Activated T-cell treated with anti-CD3 and anti-CD28 coated beads, Interleukin-2, amount 50 U/mL, for 72 hours (primary cell): Measurements from ENCODE around the gene CAGE1. TPM values are rescaled to one million over a fixed set of nuclear protein-coding genes. Genes with fewer than 3 reads are reported as not detected.

Source experiments
- ATAC-seq, 2 donors: fragments of 150-1000 bp; cut with Tn5 transposase; replicated peaks in 1 of 2; 2 replicates each; pipeline ENCODE4 v1.10.0; 2021; ENCODE audit warnings: moderate library complexity in 2 of 2, mild to moderate bottlenecking in 1 of 2
- DNase-seq, 2 donors: peaks; one replicate each; pipeline ENCODE4 v3.0.0; 2021 to 2022; ENCODE audit warnings: mixed read lengths in 1 of 2
- H3K27ac Mint-ChIP-seq: one replicate; pipeline ENCODE4 v1.8.0; 2022; ENCODE audit warnings: mild to moderate bottlenecking, moderate library complexity, mixed read lengths
- H3K27me3 Mint-ChIP-seq: one replicate; pipeline ENCODE4 v1.8.0; 2022; ENCODE audit warnings: low read depth, mixed read lengths
- H3K36me3 Mint-ChIP-seq, 2 donors: one replicate each; pipeline ENCODE4 v1.8.0; 2022; ENCODE audit warnings: mixed read lengths in 2 of 2, mild to moderate bottlenecking in 1 of 2; ENCODE audit not compliant: insufficient read depth in 2 of 2
- H3K4me1 Mint-ChIP-seq: one replicate; pipeline ENCODE4 v1.8.0; 2022; ENCODE audit warnings: low read depth, mixed read lengths
- H3K4me3 Mint-ChIP-seq, 2 donors: one replicate each; pipeline ENCODE4 v1.8.0; 2022; ENCODE audit warnings: mild to moderate bottlenecking in 2 of 2, mixed read lengths in 2 of 2, moderate library complexity in 2 of 2
- H3K9me3 Mint-ChIP-seq, 2 donors: one replicate each; pipeline ENCODE4 v1.8.0; 2022; ENCODE audit warnings: mixed read lengths in 2 of 2
- total RNA-seq, 2 donors: library from RNA; stranded (reverse); gene quantifications; one replicate each; pipeline ENCODE4 v1.2.3, GENCODE V29; 2022

Gene CAGE1
- total RNA-seq, 2 donors from 2014 or later = 0.25 to 0.31 TPM

GRCh38 chr6:7307533-7307932 lies 82.0 kb downstream of the CAGE1 start:
- H3K4me3 Mint-ChIP-seq = peak overlapping the region in 1 of 2 donors; percentile 39
- ATAC-seq = no peak
- H3K36me3 Mint-ChIP-seq = peaks cover 28 to 57% of the 10 kb centered on the region in 2 donors
- peaks cover 51% of the 10 kb centered on the region for H3K4me1 Mint-ChIP-seq
- no peaks in the 10 kb centered on the region for H3K27me3 Mint-ChIP-seq
- peaks cover 1 to 3% of the 10 kb centered on the region in 2 donors for H3K9me3 Mint-ChIP-seq
- DNase-seq = no peak
- H3K27ac Mint-ChIP-seq = peak overlapping the region; percentile 76

- Mint-ChIP-seq H3K9me3 (peaks cover under 1 to 3% of the 10 kb centered on the region in 2 donors), H3K27me3 (no peaks in the 10 kb centered on the region), H3K27ac (peak overlapping the region; percentile 71), H3K4me3 (peak overlapping the region in 1 of 2 donors; percentile 7), H3K36me3 (peaks cover 25 to 67% of the 10 kb centered on the region in 2 donors), H3K4me1 (peaks cover 46% of the 10 kb centered on the region)
- DNase-seq = no peak
- no peak for ATAC-seq
Measured at GRCh38 chr6:7304821-7305220, 84.7 kb downstream of the CAGE1 start.

- Mint-ChIP-seq H3K27ac (no peak overlapping the region), H3K27me3 (no peaks in the 10 kb centered on the region), H3K9me3 (no peaks in the 10 kb centered on the region), H3K4me3 (no peak overlapping the region), H3K36me3 (peaks cover 15 to 57% of the 10 kb centered on the region in 2 donors), H3K4me1 (peaks cover 24% of the 10 kb centered on the region)
- ATAC-seq (no peak), DNase-seq (no peak)
Measured at GRCh38 chr6:7301702-7302101, 87.8 kb downstream of the CAGE1 start.

- Mint-ChIP-seq H3K4me1 (peaks cover 32% of the 10 kb centered on the region), H3K36me3 (peaks cover 15 to 62% of the 10 kb centered on the region in 2 donors), H3K4me3 (no peak overlapping the region), H3K9me3 (no peaks in the 10 kb centered on the region), H3K27me3 (no peaks in the 10 kb centered on the region), H3K27ac (no peak overlapping the region)
- ATAC-seq (no peak), DNase-seq (no peak)
Measured at GRCh38 chr6:7300926-7301325, 88.6 kb downstream of the CAGE1 start.

GRCh38 chr6:7298113-7298512 lies 91.4 kb downstream of the CAGE1 start:
- Mint-ChIP-seq H3K27me3 (no peaks in the 10 kb centered on the region), H3K4me3 (no peak overlapping the region), H3K9me3 (no peaks in the 10 kb centered on the region), H3K27ac (no peak overlapping the region), H3K36me3 (peaks cover 9 to 44% of the 10 kb centered on the region in 2 donors), H3K4me1 (peaks cover 20% of the 10 kb centered on the region)
- no peak for ATAC-seq
- no peak for DNase-seq

- no peak for ATAC-seq
- no peak overlapping the region for H3K27ac Mint-ChIP-seq
- no peaks in the 10 kb centered on the region for H3K27me3 Mint-ChIP-seq
- no peak for DNase-seq
- no peak overlapping the region for H3K4me3 Mint-ChIP-seq
- H3K36me3 Mint-ChIP-seq = peaks cover 10 to 42% of the 10 kb centered on the region in 2 donors
- no peaks in the 10 kb centered on the region for H3K9me3 Mint-ChIP-seq
- peaks cover 20% of the 10 kb centered on the region for H3K4me1 Mint-ChIP-seq
Measured at GRCh38 chr6:7296602-7297001, 92.9 kb downstream of the CAGE1 start.

GRCh38 chr6:7295916-7296315 lies 93.6 kb downstream of the CAGE1 start:
- H3K36me3 Mint-ChIP-seq = peaks cover 6 to 35% of the 10 kb centered on the region in 2 donors
- no peaks in the 10 kb centered on the region for H3K9me3 Mint-ChIP-seq
- peaks cover 15% of the 10 kb centered on the region for H3K4me1 Mint-ChIP-seq
- no peaks in the 10 kb centered on the region for H3K27me3 Mint-ChIP-seq
- H3K27ac Mint-ChIP-seq = no peak overlapping the region
- no peak overlapping the region for H3K4me3 Mint-ChIP-seq
- ATAC-seq (no peak), DNase-seq (no peak)

- no peak for DNase-seq
- H3K4me1 Mint-ChIP-seq = peaks cover 12% of the 10 kb centered on the region
- no peaks in the 10 kb centered on the region for H3K27me3 Mint-ChIP-seq
- no peak for ATAC-seq
- H3K4me3 Mint-ChIP-seq = no peak overlapping the region
- H3K9me3 Mint-ChIP-seq = no peaks in the 10 kb centered on the region
- H3K36me3 Mint-ChIP-seq = peaks cover 2 to 33% of the 10 kb centered on the region in 2 donors
- peak overlapping the region; percentile 52 for H3K27ac Mint-ChIP-seq
Measured at GRCh38 chr6:7292596-7293255, 96.8 kb downstream of the CAGE1 start.

- Mint-ChIP-seq H3K9me3 (no peaks in the 10 kb centered on the region), H3K4me1 (no peaks in the 10 kb centered on the region), H3K4me3 (no peak overlapping the region), H3K36me3 (peaks cover 2 to 30% of the 10 kb centered on the region in 2 donors), H3K27me3 (no peaks in the 10 kb centered on the region), H3K27ac (no peak overlapping the region)
- DNase-seq (no peak), ATAC-seq (no peak)
Measured at GRCh38 chr6:7290079-7290478, 99.5 kb downstream of the CAGE1 start.

- peaks cover 25% of the 10 kb centered on the region for H3K4me1 Mint-ChIP-seq
- no peak overlapping the region for H3K4me3 Mint-ChIP-seq
- peaks cover 2 to 25% of the 10 kb centered on the region in 2 donors for H3K36me3 Mint-ChIP-seq
- H3K27me3 Mint-ChIP-seq = no peaks in the 10 kb centered on the region
- H3K9me3 Mint-ChIP-seq = no peaks in the 10 kb centered on the region
- ATAC-seq = no peak
- no peak overlapping the region for H3K27ac Mint-ChIP-seq
- no peak for DNase-seq
Measured at GRCh38 chr6:7285416-7285815, 104.1 kb downstream of the CAGE1 start.

GRCh38 chr6:7283676-7284075 lies 105.9 kb downstream of the CAGE1 start:
- DNase-seq = no peak
- Mint-ChIP-seq H3K36me3 (peaks cover 2 to 15% of the 10 kb centered on the region in 2 donors), H3K9me3 (no peaks in the 10 kb centered on the region), H3K27me3 (no peaks in the 10 kb centered on the region), H3K4me3 (no peak overlapping the region), H3K27ac (peak overlapping the region; percentile 16), H3K4me1 (peaks cover 25% of the 10 kb centered on the region)
- ATAC-seq = no peak

- Mint-ChIP-seq H3K27me3 (no peaks in the 10 kb centered on the region), H3K36me3 (peaks cover 2 to 7% of the 10 kb centered on the region in 2 donors), H3K4me3 (peak overlapping the region; percentile 4 to 43), H3K27ac (peak overlapping the region; percentile 74), H3K4me1 (peaks cover 25% of the 10 kb centered on the region), H3K9me3 (no peaks in the 10 kb centered on the region)
- peak; percentile 65 to 69 for ATAC-seq
- DNase-seq = peak in 1 of 2 donors; percentile 15
Measured at GRCh38 chr6:7282097-7282906, 107.2 kb downstream of the CAGE1 start.
